HL-60/S4 treated with phorbol 12-myristate 13-acetate at 8.2 ng/mL for 4 days and 3 days (cell line): ENCODE data around the gene SPEM3.
"Not testable (repeated sequence)": the region's sequence is repeated elsewhere in the genome, so short reads cannot be mapped to it uniquely, and the experiment has no call there.

Experiments used
- in situ Hi-C: fragments of 300-500 bp; cut with MboI; formaldehyde crosslinking; loops from 2 replicates; pipeline ENCODE4 v1.15.0; 2022; ENCODE audit warnings: low sequenced_read_pairs

The SPEM3 gene

DNA sequence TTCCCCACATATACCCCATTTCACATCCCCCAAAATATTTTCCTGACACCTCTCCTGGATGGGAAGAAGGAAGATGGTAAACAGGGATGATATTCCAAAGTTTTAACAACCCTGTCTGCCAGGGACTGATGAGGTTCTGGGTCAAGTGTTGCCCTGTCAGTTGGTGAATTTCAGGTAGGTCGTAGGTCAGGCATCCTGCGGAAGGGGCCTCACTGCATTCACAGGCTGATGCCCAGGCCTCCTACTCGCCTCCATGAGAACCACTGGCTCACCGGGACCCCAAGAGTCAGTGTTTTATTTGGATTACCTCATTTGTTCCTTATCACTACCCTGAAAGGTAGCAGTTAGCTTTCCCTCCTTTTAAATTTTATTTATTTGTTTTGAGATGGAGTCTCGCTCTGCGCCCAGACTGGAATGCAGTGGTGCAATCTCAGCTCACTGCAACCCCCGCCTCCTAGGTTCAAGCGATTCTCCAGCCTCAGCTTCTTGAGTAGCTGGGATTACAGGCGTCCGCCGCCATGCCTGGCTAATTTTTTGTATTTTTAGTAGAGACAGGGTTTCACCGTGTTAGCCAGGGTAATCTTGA is 40.2 kb downstream of the SPEM3 start:
- in situ Hi-C loops, result no loop called here

- in situ Hi-C loops, result not testable (repeated sequence)
These were observed 41.2 kb downstream of the SPEM3 start for GRCh38 chr17:7469843-7470242.

- in situ Hi-C loops, result not testable (repeated sequence)
These were observed 41.9 kb downstream of the SPEM3 start for GRCh38 chr17:7470457-7470973.

DNA sequence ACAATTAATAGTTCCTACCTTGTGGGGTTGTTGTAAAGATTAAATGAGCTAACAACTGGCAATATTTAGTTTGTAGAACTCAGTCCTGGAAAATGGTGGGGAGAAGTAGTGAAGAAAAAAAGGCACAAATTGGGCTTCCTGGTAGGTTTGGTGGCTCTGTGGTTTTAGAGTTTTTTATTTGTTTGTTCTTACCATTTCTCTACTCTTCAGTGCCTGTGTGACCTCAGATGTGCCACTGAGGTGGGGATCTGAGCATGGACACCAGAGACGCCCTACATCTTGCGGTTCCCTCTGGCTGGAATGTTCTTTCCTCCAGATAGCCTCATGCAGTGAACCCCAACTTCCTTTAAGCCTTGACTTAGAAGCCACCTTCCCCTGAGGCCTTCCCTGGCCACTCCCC is 43.1 kb downstream of the SPEM3 start:
- in situ Hi-C loops, result no loop called here

DNA sequence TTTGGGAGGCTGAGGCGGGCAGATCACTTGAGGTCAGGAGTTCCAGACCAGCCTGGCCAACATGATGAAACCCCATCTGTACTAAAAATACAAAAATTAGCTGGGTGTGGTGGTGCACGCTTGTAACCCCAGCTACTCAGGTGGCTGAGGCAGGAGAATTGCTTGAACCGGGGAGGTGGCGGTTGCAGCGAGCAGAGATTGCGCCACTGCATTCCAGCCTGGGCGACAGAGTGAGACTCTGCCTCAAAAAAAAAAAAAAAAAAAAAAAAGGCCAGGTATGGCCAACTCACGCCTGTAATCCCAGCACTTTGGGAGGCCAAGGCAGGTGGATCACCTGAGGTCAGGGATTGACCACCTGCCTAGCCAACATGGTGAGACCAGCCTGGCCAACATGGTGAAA is 46.1 kb downstream of the SPEM3 start:
- in situ Hi-C loops, result not testable (repeated sequence)

DNA sequence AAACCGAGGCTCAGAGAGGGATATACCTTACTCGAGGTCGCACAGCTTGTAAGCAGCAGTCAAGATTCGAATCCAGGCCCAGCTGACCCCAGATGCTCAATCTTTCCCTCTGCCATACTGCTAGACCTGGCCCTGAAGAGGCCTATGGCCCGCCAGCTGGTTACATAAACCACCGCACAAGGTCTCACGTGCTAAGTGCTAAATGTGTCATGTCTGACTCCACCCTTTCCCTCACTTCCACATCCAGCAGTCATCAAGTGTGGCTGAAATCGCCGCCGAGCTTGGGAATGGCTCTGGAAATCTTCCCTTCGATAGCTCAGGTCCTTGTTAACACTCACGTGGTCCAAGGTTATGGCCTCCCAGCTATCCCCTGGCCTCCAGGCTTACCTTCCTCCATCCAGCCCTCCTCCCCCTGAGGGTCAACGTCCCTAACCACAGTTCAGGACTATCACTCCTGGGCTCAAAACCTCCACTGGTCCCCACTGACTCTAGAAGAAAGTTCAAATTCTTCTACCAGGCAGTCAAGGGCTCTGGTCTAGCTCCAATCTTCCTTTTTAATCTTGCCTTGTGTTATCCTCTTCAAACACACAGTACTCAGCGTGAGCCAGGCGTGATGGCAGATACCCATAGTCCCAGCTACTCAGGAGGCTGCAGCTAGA is 47.2 kb downstream of the SPEM3 start:
- in situ Hi-C loops, result no loop called here

DNA sequence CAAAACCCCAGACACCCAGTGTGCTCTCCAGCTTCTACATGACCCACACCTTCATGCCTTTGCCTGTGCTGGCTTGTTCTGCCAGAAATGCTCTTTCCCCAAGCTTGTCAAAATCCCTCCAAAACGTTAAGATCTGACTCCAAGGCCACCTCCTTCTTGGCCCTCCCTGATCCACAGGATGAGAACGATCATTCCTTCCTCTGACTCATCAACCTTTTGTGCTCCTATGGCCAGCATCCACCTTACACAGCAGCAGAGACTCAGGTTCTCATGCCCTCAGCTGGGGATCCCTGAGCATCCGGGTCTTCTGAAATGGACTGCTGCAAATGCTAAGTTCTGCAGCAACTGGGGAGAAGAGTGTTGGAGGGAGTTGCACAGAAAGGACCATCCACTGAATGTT is 47.8 kb downstream of the SPEM3 start:
- in situ Hi-C loops, result no loop called here

- in situ Hi-C loops, result no loop called here
These were observed 48.3 kb downstream of the SPEM3 start for GRCh38 chr17:7476951-7477350.

- in situ Hi-C loops, result no loop called here
These were observed 49.0 kb downstream of the SPEM3 start for GRCh38 chr17:7477392-7478275.

DNA sequence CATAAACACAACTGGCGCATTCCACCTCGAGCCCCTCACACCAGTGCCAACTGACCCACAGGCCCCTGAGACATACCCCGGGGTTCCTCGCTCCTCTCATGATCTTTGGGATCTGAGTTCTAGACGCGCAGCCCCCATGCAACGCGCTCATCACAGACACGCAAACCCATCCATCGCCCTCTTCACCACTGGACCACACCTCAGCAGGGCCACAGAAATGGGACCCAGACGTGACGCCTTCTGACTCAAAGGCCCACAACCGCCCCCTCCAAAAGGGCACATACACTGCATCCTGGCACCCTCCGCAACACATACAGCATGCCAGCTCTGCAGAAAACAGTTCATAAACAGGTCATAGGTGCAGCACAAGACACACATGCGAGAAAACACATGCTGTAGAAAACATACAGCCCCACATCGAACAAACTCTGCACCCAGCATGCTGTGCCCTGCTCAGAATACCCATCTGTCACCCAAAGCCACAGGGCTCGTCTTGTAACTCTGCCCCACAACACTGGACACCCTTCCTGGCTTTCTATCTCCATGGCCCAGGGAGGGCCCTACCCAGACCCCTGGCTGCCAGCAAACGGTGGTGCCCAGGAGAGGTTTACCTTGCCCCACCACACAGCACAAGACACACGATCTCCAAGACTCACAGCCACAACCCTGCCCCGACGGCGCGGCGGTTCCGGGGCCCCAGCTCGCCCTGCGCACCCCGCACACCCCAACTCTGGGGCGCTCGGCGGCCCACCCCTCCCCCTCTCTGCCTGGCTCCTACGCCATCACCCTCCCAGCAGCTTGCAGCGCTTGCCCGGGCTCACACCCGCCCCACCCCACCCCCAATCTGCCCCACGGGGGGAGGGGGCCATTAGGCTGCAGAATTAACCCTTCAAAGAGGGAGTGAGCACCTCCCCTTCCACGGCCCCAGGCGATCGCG is 49.9 kb downstream of the SPEM3 start:
- in situ Hi-C loops, result no loop called here

DNA sequence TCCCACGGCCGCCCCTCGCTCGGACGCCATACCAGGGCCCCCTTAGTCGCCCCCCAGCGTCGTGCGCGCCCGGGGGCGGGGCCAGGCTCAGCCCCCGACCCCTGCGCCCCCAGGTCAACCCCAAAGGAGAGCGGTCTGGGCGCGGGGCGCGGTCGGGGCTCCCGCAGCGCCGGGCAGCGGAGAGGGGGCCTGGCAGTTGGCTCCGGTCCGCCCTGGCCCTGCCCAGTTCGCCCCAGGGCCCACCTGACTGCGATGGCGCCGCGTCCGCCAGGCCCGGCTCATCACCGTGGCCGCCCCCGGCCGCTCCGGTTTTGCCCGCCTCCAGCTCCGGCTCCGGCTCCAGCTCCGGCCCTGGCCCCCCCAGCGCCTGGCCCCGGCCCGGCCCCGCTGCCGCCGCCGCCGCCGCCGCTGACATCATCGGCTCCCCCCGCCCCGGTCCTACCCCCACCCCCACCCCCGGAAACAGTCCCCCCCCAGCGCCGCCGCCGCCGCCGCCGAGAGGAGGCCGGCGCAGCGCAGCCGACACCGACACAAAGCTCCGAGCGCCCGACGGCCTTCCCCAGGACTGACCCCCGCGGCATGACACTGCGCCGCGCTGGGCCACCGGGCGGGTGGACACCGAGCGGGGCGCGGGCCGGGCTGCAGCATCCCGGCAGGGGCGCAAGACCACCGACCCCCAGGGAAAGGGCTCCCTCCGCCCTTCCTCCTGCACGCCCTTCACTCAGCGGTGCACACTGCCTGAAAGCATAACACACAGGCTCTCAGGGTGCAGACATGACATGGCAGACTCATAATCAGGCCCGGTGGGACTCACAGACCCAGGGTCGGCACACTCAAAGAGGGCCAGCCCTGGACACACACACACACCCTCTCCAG is 50.8 kb downstream of the SPEM3 start, which contains the start of gene ZBTB4:
Gene ZBTB4 (minus strand): TSS at position 419 of the 876 bp plus-strand sequence. CDS start 12,830 bp downstream, outside the sequence.
- in situ Hi-C loops, result no loop called here

DNA sequence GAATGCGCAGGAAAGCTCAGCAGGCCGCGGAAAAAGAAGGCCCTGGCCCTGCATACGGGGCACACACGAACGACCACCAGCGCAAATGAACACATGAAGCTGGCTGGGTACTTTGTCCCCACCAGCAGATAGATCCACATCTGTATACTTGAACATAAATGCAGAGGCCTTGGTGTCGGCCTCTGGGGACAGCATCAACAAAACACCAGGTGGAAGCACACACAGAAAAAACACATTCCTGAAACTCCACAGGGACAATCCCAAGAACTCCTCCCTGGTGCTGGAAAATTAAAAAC is 51.4 kb downstream of the SPEM3 start:
- in situ Hi-C loops, result no loop called here

- in situ Hi-C loops, result not testable (repeated sequence)
These were observed 52.6 kb downstream of the SPEM3 start, which contains the start of gene SLC35G6 for GRCh38 chr17:7481275-7481674. TSS of gene SLC35G6 (plus strand) at chr17:7481446. CDS start at chr17:7481517, 71 bp downstream.

DNA sequence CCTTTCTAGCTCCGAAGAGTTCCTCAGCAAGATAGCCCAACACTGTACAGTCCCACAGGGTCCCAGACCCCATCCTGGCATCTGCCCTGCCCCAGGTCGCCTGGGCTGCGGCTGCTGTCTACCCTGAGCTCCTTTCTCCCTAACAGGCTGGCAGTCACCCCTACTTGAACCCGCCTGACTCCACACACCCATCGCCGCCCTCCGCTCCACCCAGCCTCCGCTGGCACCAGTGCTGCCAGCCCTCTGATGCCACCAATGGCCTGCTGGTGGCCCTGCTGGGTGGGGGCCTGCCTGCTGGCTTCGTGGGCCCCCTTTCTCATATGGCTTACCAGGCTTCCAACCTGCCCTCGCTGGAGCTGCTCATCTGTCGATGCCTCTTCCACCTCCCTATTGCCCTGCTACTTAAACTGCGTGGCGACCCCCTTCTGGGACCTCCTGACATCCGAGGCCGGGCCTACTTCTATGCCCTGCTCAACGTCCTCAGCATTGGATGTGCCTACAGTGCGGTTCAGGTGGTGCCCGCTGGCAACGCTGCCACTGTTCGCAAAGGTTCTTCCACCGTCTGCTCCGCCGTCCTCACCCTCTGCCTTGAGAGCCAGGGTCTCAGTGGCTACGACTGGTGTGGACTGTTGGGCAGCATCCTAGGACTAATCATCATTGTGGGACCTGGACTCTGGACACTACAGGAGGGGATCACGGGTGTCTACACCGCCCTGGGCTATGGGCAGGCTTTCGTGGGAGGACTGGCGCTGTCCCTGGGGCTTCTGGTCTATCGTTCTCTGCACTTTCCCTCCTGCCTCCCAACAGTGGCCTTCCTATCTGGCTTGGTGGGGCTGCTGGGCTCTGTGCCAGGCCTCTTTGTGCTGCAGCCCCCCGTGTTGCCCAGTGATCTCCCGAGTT is 53.4 kb downstream of the SPEM3 start:
- in situ Hi-C loops, result not testable (repeated sequence)
